Keratinocyte (primary cell): ENCODE measurements around the gene PRR5. TPM values are rescaled to one million over a fixed set of nuclear protein-coding genes. Genes with fewer than 3 reads are reported as not detected.
"Not testable (repeated sequence)": the region's sequence is repeated elsewhere in the genome, so short reads cannot be mapped to it uniquely, and the experiment has no call there.

ENCODE experiments used
- DNase-seq: peaks from one replicate; pipeline ENCODE4 v3.0.0-alpha.2; 2011; ENCODE audit warnings: low read depth, missing footprints, low spot score
- FAIRE-seq: peaks from 2 replicates; lab custom pipeline; 2011; peaks lifted over from hg19 to GRCh38; lab: Jason Lieb, UNC
- H2AFZ ChIP-seq: 2 replicates; pipeline ENCODE4 v1.6.0; 2012; ENCODE audit warnings: low read length, control low read depth, inconsistent platforms; ENCODE audit not compliant: control insufficient read depth
- H3K27ac ChIP-seq: 2 replicates; pipeline ENCODE4 v1.5.1; 2011; ENCODE audit warnings: low read length; ENCODE audit not compliant: control insufficient read depth, insufficient read depth
- H3K27me3 ChIP-seq: 3 replicates; pipeline ENCODE4 v1.6.0; 2011; ENCODE audit warnings: low read length; ENCODE audit not compliant: control insufficient read depth, insufficient read depth; ENCODE audit errors: extremely low read depth
- H3K36me3 ChIP-seq, 2 experiments: 2 replicates in 1 of 2; 3 replicates in 1 of 2; pipeline ENCODE4 v1.5.1; 2011; ENCODE audit warnings: low read length in 2 of 2, mild to moderate bottlenecking in 1 of 2; ENCODE audit not compliant: control insufficient read depth in 2 of 2, insufficient read depth in 2 of 2; ENCODE audit errors: extremely low read depth in 1 of 2
- H3K4me1 ChIP-seq: 3 replicates; pipeline ENCODE4 v1.5.1; 2011; ENCODE audit warnings: low read length; ENCODE audit not compliant: control insufficient read depth, insufficient read depth; ENCODE audit errors: extremely low read depth
- H3K4me2 ChIP-seq: 3 replicates; pipeline ENCODE4 v1.6.0; 2011; ENCODE audit warnings: low read depth, low read length; ENCODE audit not compliant: control insufficient read depth, insufficient read depth; ENCODE audit errors: extremely low read depth
- H3K4me3 ChIP-seq, 3 experiments: fragments of 200-600 bp in 1 of 3; sonication (generic) in 1 of 3; 2 replicates in 2 of 3; 3 replicates in 1 of 3; pipeline ENCODE4 v1.5.1; 2011 to 2016; ENCODE audit warnings: low read length in 3 of 3, mild to moderate bottlenecking in 3 of 3, control low read depth in 2 of 3, inconsistent platforms in 1 of 3, low read depth in 1 of 3, mixed read lengths in 1 of 3, mixed run types in 1 of 3, moderate library complexity in 1 of 3; ENCODE audit not compliant: control insufficient read depth in 2 of 3, insufficient read depth in 2 of 3; ENCODE audit errors: extremely low read depth in 1 of 3
- H3K79me2 ChIP-seq: 2 replicates; pipeline ENCODE4 v1.6.0; 2012; ENCODE audit warnings: low read length; ENCODE audit not compliant: control insufficient read depth, insufficient read depth
- H3K9ac ChIP-seq: 3 replicates; pipeline ENCODE4 v1.6.0; 2011; ENCODE audit warnings: low read length; ENCODE audit not compliant: control insufficient read depth, insufficient read depth; ENCODE audit errors: extremely low read depth
- H3K9me1 ChIP-seq: 3 replicates; pipeline ENCODE4 v1.6.0; 2011; ENCODE audit warnings: low read length; ENCODE audit not compliant: control insufficient read depth, insufficient read depth; ENCODE audit errors: extremely low read depth
- H3K9me3 ChIP-seq: 2 replicates; pipeline ENCODE4 v1.5.1; 2012; ENCODE audit warnings: low read depth, low read length; ENCODE audit not compliant: control insufficient read depth
- H4K20me1 ChIP-seq: 3 replicates; pipeline ENCODE4 v1.6.0; 2011; ENCODE audit warnings: low read length; ENCODE audit not compliant: control insufficient read depth, insufficient read depth; ENCODE audit errors: extremely low read depth
- CTCF ChIP-seq, 3 experiments: IDR thresholded peaks in 1 of 3; conservative IDR thresholded peaks in 1 of 3; optimal IDR thresholded peaks in 1 of 3; 2 replicates in 2 of 3; 3 replicates in 1 of 3; pipeline versions ENCODE3 to v1.5.1; 2011; ENCODE audit warnings: low read length in 3 of 3, mild to moderate bottlenecking in 3 of 3, moderate library complexity in 2 of 3, control low read depth in 1 of 3, inconsistent platforms in 1 of 3; ENCODE audit not compliant: insufficient read depth in 2 of 3; ENCODE audit errors: extremely low read depth in 1 of 3
- EZH2 ChIP-seq: IDR thresholded peaks from one replicate; pipeline ENCODE4 v1.6.1; 2012; ENCODE audit warnings: inconsistent platforms, mild to moderate bottlenecking, low read length, moderate library complexity
- dilution Hi-C: fragments of 300-500 bp; cut with MboI; formaldehyde crosslinking; loops from one replicate; pipeline ENCODE4 v1.7.0; 2020; ENCODE audit warnings: low sequenced_read_pairs; ENCODE audit not compliant: extremely low pct_ligation_motif_present
- polyA minus RNA-seq, 3 experiments: library from RNA; depleted of rRNA, polyadenylated mRNA; stranded (reverse); fragments of >200 nt; gene quantifications; 1 replicate in 1 of 3; 2 replicates in 1 of 3; 3 replicates in 1 of 3; pipeline ENCODE4 v1.2.3, GENCODE V29; 2011
- polyA plus RNA-seq, 5 experiments: library from polyadenylated mRNA; depleted of rRNA in 3 of 5; stranded (reverse) in 3 of 5; stranded (forward) in 1 of 5; unstranded in 1 of 5; fragments of >200 nt; gene quantifications; 1 replicate in 1 of 5; 2 replicates in 3 of 5; 3 replicates in 1 of 5; pipeline versions ENCODE4 v1.2.1 to v1.2.3, GENCODE V29; 2011 to 2012; ENCODE audit warnings: missing spikeins in 2 of 5, low read depth in 1 of 5, low replicate concordance in 1 of 5

The PRR5 gene, protein sequence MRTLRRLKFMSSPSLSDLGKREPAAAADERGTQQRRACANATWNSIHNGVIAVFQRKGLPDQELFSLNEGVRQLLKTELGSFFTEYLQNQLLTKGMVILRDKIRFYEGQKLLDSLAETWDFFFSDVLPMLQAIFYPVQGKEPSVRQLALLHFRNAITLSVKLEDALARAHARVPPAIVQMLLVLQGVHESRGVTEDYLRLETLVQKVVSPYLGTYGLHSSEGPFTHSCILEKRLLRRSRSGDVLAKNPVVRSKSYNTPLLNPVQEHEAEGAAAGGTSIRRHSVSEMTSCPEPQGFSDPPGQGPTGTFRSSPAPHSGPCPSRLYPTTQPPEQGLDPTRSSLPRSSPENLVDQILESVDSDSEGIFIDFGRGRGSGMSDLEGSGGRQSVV
- polyA plus RNA-seq (9.1 to 15.2 TPM (median 10.9 TPM) in 3 replicates), polyA minus RNA-seq (12.4 to 21.8 TPM (median 17.9 TPM) in 3 replicates)
- polyA plus RNA-seq (2011; ENCODE audit: low read depth): 1.8 TPM
- polyA plus RNA-seq (2011; cell fraction: cytosol; rRNA removed): 7.4 and 15.3 TPM in 2 replicates
- 10.8 and 14.1 TPM in 2 replicates for polyA plus RNA-seq (2011; cell fraction: nucleus; rRNA removed)
- polyA plus RNA-seq (2012; ENCODE audit: low replicate concordance): 7.5 and 13.3 TPM in 2 replicates
- 14.4 TPM for polyA minus RNA-seq (2011; cell fraction: cytosol; rRNA and poly(A)+ RNA removed)
- polyA minus RNA-seq (2011; cell fraction: nucleus; rRNA and poly(A)+ RNA removed): 10.1 and 14.1 TPM in 2 replicates

- dilution Hi-C loops: no loop called here
- Histone ChIP-seq H3K9ac (peak within 1 kb of the TSS; percentile 78), H3K27me3 (no peaks in the 10 kb centered on the region), H4K20me1 (peaks cover 6% of the 10 kb centered on the region), H2AFZ (peak within 1 kb of the TSS; percentile 46), H3K36me3 (no peaks in the 10 kb centered on the region), H3K9me1 (no peaks in the 10 kb centered on the region), H3K4me1 (peaks cover 6% of the 10 kb centered on the region), H3K9me3 (no peaks in the 10 kb centered on the region), H3K4me3 (peak within 1 kb of the TSS; percentile 69 to 87 (median 76)), H3K79me2 (peaks cover 21% of the 10 kb centered on the region), H3K4me2 (peak within 1 kb of the TSS; percentile 93), H3K27ac (peak within 1 kb of the TSS; percentile 43)
- TF ChIP-seq CTCF (optimal IDR thresholded peaks at IDR 0.05 in 1 of 3, IDR thresholded peaks at IDR 0.05 in 1 of 3, conservative IDR thresholded peaks at IDR 0.05 in 1 of 3; ENCODE audit: extremely low read depth in 1 of 3, insufficient read depth in 2 of 3, low read length in 3 of 3): no peak
- no peak for TF ChIP-seq EZH2
- DNase-seq: peak; percentile 48
- no peak for FAIRE-seq
Measured at GRCh38 chr22:44701824-44702478, at the start of gene PRR5. TSS of gene PRR5 (plus strand) at chr22:44702204. CDS start at chr22:44702475, 271 bp downstream.

DNA sequence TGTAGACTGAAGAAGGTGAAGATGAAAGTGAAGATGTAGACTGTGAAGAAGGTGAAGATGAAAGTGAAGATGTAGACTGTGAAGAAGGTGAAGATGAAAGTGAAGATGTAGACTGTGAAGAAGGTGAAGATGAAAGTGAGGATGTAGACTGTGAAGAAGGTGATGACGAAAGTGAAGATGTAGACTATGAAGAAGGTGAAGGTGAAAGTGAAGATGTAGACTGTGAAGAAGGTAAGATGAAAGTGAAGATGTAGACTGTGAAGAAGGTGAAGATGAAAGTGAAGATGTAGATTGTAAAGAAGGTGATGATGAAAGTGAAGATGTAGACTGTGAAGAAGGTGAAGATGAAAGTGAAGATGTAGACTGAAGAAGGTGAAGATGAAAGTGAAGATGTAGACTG is 49.1 kb upstream of the PRR5 start:
- dilution Hi-C loops, H3K4me2 ChIP-seq, FAIRE-seq, H3K27ac ChIP-seq, H3K9ac ChIP-seq, H3K9me3 ChIP-seq, H3K4me1 ChIP-seq, DNase-seq, H3K79me2 ChIP-seq, H2AFZ ChIP-seq, H3K4me3 ChIP-seq, H3K9me1 ChIP-seq, H3K36me3 ChIP-seq, H3K27me3 ChIP-seq, H4K20me1 ChIP-seq: not testable (repeated sequence)
